GM12864 (cell line): ENCODE results near the gene RHOC.

Experiments
- DNase-seq: peaks from one replicate; pipeline ENCODE4 v3.0.0-alpha.2; 2011; ENCODE audit warnings: low read depth
- H3K4me3 ChIP-seq: 2 replicates; pipeline ENCODE4 v1.5.1; 2011; ENCODE audit warnings: mild to moderate bottlenecking, low read depth, low read length, control low read depth
- TF ChIP-seq, protein P1 (sequence below): IDR thresholded peaks from 2 replicates; pipeline ENCODE4 v1.5.1; 2011; ENCODE audit warnings: low read depth, mild to moderate bottlenecking, moderate library complexity, low read length, control low read depth, inconsistent platforms; ENCODE audit errors: missing control alignments

RHOC gene

DNA sequence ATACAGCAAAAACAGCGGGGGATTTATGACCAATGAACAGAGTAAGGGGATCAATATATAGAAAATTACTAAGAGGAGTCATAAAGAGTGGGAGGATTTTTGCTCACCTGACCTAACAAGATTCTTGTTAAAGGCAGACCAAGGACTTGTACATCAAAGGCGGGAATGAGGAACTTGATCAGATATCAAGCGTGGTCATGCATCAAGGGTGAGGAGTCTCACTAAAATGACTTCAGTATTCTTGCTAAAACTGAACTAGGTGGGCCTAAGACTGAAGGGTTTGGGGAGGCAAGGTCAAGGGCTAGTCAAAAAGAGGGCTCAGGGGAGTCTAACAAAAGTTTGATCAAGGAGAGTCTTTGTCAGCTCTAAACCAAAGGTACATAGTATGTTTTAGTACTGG, 30.4 kb downstream of the RHOC start:
- DNase-seq: no peak
- TF ChIP-seq, protein P1, sequence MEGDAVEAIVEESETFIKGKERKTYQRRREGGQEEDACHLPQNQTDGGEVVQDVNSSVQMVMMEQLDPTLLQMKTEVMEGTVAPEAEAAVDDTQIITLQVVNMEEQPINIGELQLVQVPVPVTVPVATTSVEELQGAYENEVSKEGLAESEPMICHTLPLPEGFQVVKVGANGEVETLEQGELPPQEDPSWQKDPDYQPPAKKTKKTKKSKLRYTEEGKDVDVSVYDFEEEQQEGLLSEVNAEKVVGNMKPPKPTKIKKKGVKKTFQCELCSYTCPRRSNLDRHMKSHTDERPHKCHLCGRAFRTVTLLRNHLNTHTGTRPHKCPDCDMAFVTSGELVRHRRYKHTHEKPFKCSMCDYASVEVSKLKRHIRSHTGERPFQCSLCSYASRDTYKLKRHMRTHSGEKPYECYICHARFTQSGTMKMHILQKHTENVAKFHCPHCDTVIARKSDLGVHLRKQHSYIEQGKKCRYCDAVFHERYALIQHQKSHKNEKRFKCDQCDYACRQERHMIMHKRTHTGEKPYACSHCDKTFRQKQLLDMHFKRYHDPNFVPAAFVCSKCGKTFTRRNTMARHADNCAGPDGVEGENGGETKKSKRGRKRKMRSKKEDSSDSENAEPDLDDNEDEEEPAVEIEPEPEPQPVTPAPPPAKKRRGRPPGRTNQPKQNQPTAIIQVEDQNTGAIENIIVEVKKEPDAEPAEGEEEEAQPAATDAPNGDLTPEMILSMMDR: no peak
- no peak overlapping the region for H3K4me3 ChIP-seq

DNA sequence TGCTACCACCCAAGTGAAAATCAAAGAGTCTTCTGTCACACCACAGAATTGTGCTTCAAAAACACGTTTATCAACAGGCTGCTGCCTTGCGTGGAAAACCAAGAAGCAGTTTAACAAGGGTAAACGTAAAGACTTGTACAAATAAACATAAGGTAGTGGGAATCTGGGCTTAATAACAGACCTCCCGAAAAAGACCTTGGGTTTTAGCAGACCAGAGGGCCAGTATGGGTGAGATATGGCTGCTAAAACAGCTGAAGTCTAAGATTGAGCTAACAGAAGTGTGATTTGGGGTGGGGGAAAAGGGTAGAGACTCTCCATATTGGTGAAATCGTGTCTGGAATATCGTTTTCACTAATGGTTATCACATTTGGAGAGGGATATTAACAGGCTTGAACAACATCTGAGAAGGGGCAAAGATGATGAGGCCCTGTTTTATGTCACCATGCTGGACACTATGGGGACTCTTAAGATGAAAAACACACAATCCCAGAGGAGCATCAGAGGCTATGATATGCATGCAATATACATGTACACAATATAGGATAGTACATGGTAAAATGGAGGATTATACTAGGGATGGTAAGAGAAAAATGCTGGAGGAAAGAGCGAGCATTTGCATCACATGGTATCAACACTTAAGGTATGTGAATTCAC, 31.1 kb downstream of the RHOC start:
- peak overlapping the region; percentile 92 for H3K4me3 ChIP-seq
- TF ChIP-seq, protein P1: no peak
- no peak for DNase-seq

DNA sequence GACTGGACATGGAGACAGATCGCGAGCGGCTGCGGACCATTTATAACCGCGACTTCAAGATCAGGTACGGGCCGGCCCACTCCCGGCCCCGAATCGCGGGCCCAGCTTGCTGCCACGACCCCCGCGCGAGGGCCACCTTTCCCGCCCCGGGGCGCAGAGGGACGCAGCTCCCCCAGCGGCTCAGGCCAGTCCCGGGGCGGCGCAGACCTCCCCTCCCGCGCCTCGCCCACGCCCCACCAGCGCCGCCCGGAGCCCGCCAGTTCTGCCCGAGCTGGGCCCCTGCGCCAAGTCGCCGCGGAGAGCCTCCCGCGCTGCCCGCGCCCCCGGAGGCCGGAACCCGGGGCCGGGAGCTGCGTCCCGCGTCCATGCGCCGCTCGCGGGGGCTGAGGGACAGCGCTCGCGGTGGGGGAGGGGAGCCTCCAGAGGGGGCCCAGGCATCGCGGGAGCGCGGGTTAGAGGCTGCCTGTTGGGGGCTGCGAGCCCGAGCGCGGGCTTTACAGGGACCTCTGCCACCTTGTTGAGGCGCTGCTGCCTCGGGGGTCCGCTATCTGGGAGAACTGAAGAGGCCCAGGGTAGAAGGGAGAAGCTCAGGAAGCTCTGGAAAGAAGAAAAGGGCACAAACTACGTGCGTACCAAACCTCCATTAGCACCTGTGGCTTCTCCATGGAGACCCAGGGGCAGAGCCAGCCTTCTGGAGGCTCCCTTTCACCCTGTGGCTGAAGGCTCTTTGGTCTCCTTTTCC, 31.8 kb downstream of the RHOC start:
- H3K4me3 ChIP-seq: peak overlapping the region; percentile 92
- DNase-seq: no peak
- TF ChIP-seq, protein P1: peak; percentile 3

DNA sequence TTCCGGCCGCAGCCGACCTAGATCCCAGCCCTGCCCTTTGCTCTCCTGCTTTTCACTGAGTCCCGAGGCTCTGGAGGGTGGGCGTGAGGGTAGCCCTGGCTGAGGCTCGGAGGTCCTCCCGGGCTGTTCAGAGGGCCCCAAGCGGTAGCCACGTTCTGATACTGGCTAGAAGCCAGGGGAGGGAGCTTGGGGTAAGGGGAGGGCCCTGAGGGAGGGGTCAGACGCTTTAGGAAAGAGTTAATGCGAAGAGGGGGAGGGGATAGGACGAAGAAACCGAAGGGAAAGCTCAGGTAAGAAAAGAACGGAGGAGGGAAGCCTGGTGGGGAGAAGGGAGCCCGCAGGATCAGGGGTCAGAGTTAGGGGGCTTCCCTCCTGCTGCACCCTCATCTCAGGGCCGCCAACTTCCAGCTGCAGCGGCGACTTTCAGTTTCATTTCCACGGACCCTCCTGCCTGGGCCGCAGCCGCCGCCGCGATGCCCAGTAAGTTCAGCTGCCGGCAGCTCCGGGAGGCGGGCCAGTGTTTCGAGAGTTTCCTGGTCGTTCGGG, 32.4 kb downstream of the RHOC start, which contains the start of gene MOV10:
Gene MOV10 (plus strand): TSS at position 220 of the 546 bp plus-strand sequence. CDS start 254 bp downstream, at position 474.
- TF ChIP-seq, protein P1: no peak
- peak within 1 kb of the TSS; percentile 92 for H3K4me3 ChIP-seq
- DNase-seq: peak; percentile 38

DNA sequence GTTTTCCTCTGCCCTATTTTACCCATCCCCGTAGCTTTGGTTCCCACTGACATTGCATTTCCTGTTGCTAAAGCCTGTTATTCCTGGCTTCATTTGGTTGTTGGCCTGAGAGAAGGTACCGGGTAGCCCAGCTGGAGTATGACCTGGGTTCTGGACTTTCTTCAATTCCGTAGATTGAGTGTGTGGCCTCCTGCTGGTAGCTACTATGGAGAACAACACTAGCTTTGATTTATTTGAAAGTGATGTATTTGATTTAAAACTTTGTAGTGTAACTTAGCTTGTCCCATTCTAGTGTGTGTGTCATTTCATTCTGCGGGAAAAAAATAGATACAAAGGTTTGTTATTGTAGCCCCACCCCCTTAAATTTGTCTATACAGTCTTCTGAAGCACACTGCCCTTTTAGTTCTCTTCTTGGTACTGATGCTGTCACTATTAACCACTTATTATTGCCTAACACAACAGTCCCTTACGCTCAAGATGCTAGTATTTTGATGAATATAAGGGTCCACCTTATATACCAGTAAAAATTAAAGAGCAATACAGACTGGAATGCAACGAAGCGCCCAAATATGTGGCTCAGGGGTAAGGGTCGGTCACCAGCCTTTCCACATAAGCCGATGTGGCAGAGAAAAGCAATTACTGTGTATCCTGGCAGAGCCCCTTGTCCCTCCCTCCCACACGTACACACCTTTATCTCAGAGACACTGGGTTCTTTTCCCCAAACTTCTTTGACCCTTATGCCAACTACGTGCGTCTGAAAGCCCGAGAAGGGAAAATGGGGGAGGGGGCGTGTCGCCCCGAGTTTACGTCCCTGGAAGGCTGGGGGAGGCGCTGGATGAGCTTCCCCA, 33.1 kb downstream of the RHOC start:
- H3K4me3 ChIP-seq: peak overlapping the region; percentile 92
- TF ChIP-seq, protein P1: peak; percentile 53
- no peak for DNase-seq

DNA sequence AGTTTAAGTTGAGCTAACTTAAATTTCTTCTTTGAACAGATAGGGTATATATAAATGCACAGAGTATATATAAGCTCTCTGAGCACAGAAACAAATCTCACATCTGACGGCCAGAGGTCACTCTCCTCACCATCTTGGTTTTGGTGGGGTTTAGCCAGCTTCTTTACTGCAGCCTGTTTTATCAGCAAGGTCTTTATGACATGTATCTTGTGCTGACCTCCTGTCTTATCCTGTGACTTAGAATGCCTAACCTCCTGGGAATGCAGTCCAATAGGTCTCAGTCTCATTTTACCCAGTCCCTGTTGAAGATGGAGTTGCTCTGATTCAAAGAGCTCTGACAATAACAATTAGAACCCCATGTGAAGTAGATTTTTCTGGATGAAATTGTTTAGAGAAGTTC, 34.1 kb downstream of the RHOC start:
- no peak for DNase-seq
- TF ChIP-seq, protein P1: no peak
- H3K4me3 ChIP-seq: no peak overlapping the region
